Mesenchymal stem cell (in vitro differentiated cells and primary cell): Measurements from ENCODE around the gene FBXO31.

Experiments
- DNase-seq: peaks from one replicate; pipeline ENCODE4 v3.0.0-alpha.2; 2013
- H2AFZ ChIP-seq: one replicate; pipeline ENCODE4 v1.6.1; 2013; ENCODE audit warnings: low read depth, mild to moderate bottlenecking, control low read depth, inconsistent platforms, low read length, moderate library complexity
- H2AK5ac ChIP-seq: 2 replicates; pipeline ENCODE4 v1.6.1; 2013; ENCODE audit warnings: low read length, moderate library complexity, mild to moderate bottlenecking, inconsistent platforms; ENCODE audit not compliant: severe bottlenecking
- H2BK120ac ChIP-seq: one replicate; pipeline ENCODE4 v1.6.1; 2013; ENCODE audit warnings: low read depth, mild to moderate bottlenecking, inconsistent platforms, low read length, moderate library complexity
- H2BK12ac ChIP-seq, 2 experiments: one replicate each; pipeline ENCODE4 v1.6.1; 2013; ENCODE audit warnings: inconsistent platforms in 2 of 2, low read length in 2 of 2, mild to moderate bottlenecking in 2 of 2, moderate library complexity in 2 of 2, control low read depth in 1 of 2
- H2BK15ac ChIP-seq: one replicate; pipeline ENCODE4 v1.6.1; 2013; ENCODE audit warnings: mild to moderate bottlenecking, low read depth, inconsistent platforms; ENCODE audit not compliant: poor library complexity, severe bottlenecking
- H2BK5ac ChIP-seq: 2 replicates; pipeline ENCODE4 v1.6.1; 2013; ENCODE audit warnings: low read depth, mild to moderate bottlenecking, low read length, control low read depth, inconsistent platforms; ENCODE audit not compliant: poor library complexity, severe bottlenecking
- H3K14ac ChIP-seq, 2 experiments: one replicate each; pipeline ENCODE4 v1.6.1; 2013; ENCODE audit warnings: inconsistent platforms in 2 of 2, low read length in 2 of 2, control low read depth in 1 of 2, mild to moderate bottlenecking in 1 of 2, moderate library complexity in 1 of 2
- H3K18ac ChIP-seq, 2 experiments: one replicate each; pipeline ENCODE4 v1.6.1; 2013; ENCODE audit warnings: inconsistent platforms in 2 of 2, low read length in 2 of 2, control low read depth in 1 of 2, low read depth in 1 of 2, mild to moderate bottlenecking in 1 of 2
- H3K23ac ChIP-seq, 2 experiments: one replicate each; pipeline ENCODE4 v1.6.1; 2013; ENCODE audit warnings: inconsistent platforms in 2 of 2, low read length in 2 of 2, mild to moderate bottlenecking in 2 of 2, moderate library complexity in 2 of 2, control low read depth in 1 of 2
- H3K27ac ChIP-seq: 2 replicates; pipeline ENCODE4 v1.5.1; 2013; ENCODE audit warnings: mild to moderate bottlenecking, moderate library complexity, low read length, control low read depth, inconsistent platforms; ENCODE audit not compliant: poor library complexity, severe bottlenecking
- H3K27me3 ChIP-seq, 2 experiments: 2 replicates each; pipeline versions ENCODE4 v1.6.1 to v1.7.0; 2013; ENCODE audit warnings: low read length in 2 of 2, mild to moderate bottlenecking in 2 of 2, moderate library complexity in 2 of 2, control low read depth in 1 of 2, inconsistent platforms in 1 of 2; ENCODE audit not compliant: control insufficient read depth in 1 of 2, insufficient read depth in 1 of 2
- H3K36me3 ChIP-seq, 2 experiments: 2 replicates each; pipeline versions ENCODE4 v1.6.1 to v1.7.0; 2013; ENCODE audit warnings: low read length in 2 of 2, control low read depth in 1 of 2, inconsistent platforms in 1 of 2, low read depth in 1 of 2, mild to moderate bottlenecking in 1 of 2; ENCODE audit not compliant: insufficient read depth in 2 of 2, control insufficient read depth in 1 of 2
- H3K4ac ChIP-seq, 2 experiments: one replicate each; pipeline ENCODE4 v1.6.1; 2013; ENCODE audit warnings: inconsistent platforms in 2 of 2, low read length in 2 of 2, mild to moderate bottlenecking in 2 of 2, moderate library complexity in 2 of 2, control low read depth in 1 of 2, low read depth in 1 of 2
- H3K4me1 ChIP-seq: 2 replicates; pipeline ENCODE4 v1.6.1; 2013; ENCODE audit warnings: low read depth, low read length, control low read depth; ENCODE audit not compliant: control insufficient read depth, insufficient read depth
- H3K4me2 ChIP-seq: 2 replicates; pipeline ENCODE4 v1.6.1; 2013; ENCODE audit warnings: low read length, mild to moderate bottlenecking, inconsistent platforms; ENCODE audit not compliant: poor library complexity, severe bottlenecking
- H3K4me3 ChIP-seq, 2 experiments: 2 replicates each; pipeline versions ENCODE4 v1.5.1 to v1.7.0; 2013; ENCODE audit warnings: low read length in 2 of 2, mild to moderate bottlenecking in 2 of 2, control low read depth in 1 of 2, low read depth in 1 of 2; ENCODE audit not compliant: insufficient read depth in 1 of 2
- H3K79me1 ChIP-seq: replicated peaks from 2 replicates; pipeline ENCODE4 v1.6.1; 2013; ENCODE audit warnings: mild to moderate bottlenecking, control low read depth, low read length, inconsistent platforms; ENCODE audit not compliant: poor library complexity, severe bottlenecking
- H3K9ac ChIP-seq: 2 replicates; pipeline ENCODE4 v1.7.0; 2013; ENCODE audit warnings: mild to moderate bottlenecking, low read length, moderate library complexity
- H3K9me3 ChIP-seq: 2 replicates; pipeline ENCODE4 v1.7.0; 2013; ENCODE audit warnings: mild to moderate bottlenecking, low read length; ENCODE audit not compliant: control insufficient read depth
- H4K8ac ChIP-seq: one replicate; pipeline ENCODE4 v1.6.1; 2013; ENCODE audit warnings: inconsistent platforms, mild to moderate bottlenecking, low read length, moderate library complexity
- H4K91ac ChIP-seq: one replicate; pipeline ENCODE4 v1.6.1; 2013; ENCODE audit warnings: mild to moderate bottlenecking, low read length, inconsistent platforms
- WGBS: methylation state at CpG from one replicate; pipeline ENCODE4 v1.1.7; 2013; ENCODE audit warnings: mixed read lengths; 5-methylcytosine and 5-hydroxymethylcytosine counted together

The FBXO31 gene

DNA sequence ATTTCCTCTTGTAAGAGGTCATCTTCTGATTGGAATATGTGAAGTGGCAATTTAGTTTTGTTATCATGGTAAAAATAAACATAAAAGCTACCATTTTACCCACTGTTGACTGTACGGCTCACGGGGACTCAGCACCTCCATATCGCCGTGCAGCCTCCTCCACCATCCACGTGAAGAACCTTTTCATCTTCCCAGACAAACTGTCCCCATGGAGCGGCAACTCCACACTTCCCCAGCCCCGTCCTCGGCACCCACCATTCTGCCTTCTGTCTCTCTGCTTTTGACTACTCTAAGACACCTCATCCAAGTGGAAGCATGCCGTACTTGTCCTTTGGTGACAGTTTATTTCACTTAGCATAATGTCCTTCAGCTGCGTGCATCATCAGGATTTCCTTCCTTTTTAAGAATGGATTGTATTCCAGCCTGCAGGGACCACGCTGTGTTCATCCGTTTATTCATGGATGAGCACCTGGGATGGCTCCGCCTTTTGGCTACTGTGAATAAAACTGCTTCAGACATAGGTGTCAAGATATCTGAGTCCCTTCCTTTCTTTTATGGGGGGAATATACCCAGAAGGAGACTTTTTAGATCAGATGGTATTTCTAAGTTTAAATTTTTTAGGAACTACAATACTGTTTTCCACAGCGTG lies 14.3 kb downstream of the FBXO31 start:
- WGBS = 95% methylated on average over 13 of the region's 14 CpGs
- no peak overlapping the region for H2BK120ac ChIP-seq
- H2BK5ac ChIP-seq = no peak overlapping the region
- H3K18ac ChIP-seq = no peak overlapping the region
- no peak overlapping the region for H3K4ac ChIP-seq
- no peaks in the 10 kb centered on the region for H3K9me3 ChIP-seq
- H2BK12ac ChIP-seq = no peak overlapping the region
- no peak overlapping the region for H4K8ac ChIP-seq
- H3K79me1 ChIP-seq = peaks cover 64% of the 10 kb centered on the region
- no peak overlapping the region for H3K4me3 ChIP-seq
- no peak overlapping the region for H3K9ac ChIP-seq
- no peak overlapping the region for H3K27ac ChIP-seq
- H2BK15ac ChIP-seq = no peak overlapping the region
- H2AK5ac ChIP-seq = no peak overlapping the region
- DNase-seq = no peak
- no peak overlapping the region for H4K91ac ChIP-seq
- H3K36me3 ChIP-seq = peaks cover 25 to 30% of the 10 kb centered on the region in 2 experiments
- H3K27me3 ChIP-seq = no peaks in the 10 kb centered on the region
- peaks cover 11% of the 10 kb centered on the region for H3K4me1 ChIP-seq
- no peak overlapping the region for H3K23ac ChIP-seq
- no peak overlapping the region for H3K4me2 ChIP-seq
- no peak overlapping the region for H3K14ac ChIP-seq
- H2AFZ ChIP-seq = no peak overlapping the region

GRCh38 chr16:87368029-87368770 lies 15.4 kb downstream of the FBXO31 start:
- Histone ChIP-seq H3K27ac (no peak overlapping the region), H2BK5ac (no peak overlapping the region), H3K9me3 (no peaks in the 10 kb centered on the region), H3K4me2 (no peak overlapping the region), H3K18ac (no peak overlapping the region), H3K9ac (no peak overlapping the region), H2BK15ac (no peak overlapping the region), H2AFZ (no peak overlapping the region), H3K36me3 (peaks cover 27 to 33% of the 10 kb centered on the region in 2 experiments), H3K27me3 (no peaks in the 10 kb centered on the region), H3K4me1 (peaks cover 15% of the 10 kb centered on the region), H2BK12ac (no peak overlapping the region), H3K4me3 (no peak overlapping the region), H2BK120ac (no peak overlapping the region), H4K91ac (no peak overlapping the region), H4K8ac (no peak overlapping the region), H3K23ac (no peak overlapping the region), H3K79me1 (peaks cover 65% of the 10 kb centered on the region), H2AK5ac (no peak overlapping the region), H3K4ac (no peak overlapping the region), H3K14ac (no peak overlapping the region)
- no peak for DNase-seq
- WGBS = 100% methylated on average over 2 of the region's 5 CpGs

DNA sequence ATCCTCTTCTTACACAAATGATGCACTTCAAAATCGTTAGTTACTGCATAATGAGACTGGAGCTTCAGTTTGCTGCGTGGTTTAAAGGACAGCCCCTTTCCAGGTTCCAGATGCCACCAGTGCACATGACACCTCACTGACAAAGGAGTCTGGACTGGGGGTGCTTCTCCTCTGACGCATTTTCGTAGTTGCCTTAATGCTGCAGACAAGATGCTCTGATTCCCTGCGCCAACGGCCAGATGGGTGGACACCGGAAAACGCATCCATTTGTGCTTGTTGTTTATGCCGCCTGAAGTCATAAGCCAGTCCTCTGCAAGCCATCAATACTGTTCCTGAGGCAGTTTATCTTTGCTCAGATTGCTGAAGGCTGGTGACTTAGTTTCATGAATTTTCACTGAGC lies 16.0 kb downstream of the FBXO31 start:
- WGBS = 90% methylated on average over 9 of the region's 9 CpGs
- H4K8ac ChIP-seq = no peak overlapping the region

GRCh38 chr16:87366930-87367329 lies 16.6 kb downstream of the FBXO31 start:
- Histone ChIP-seq H4K8ac (no peak overlapping the region), H2AK5ac (no peak overlapping the region), H3K4me2 (no peak overlapping the region), H3K14ac (no peak overlapping the region), H3K4me3 (no peak overlapping the region), H4K91ac (no peak overlapping the region), H3K18ac (no peak overlapping the region), H2BK5ac (no peak overlapping the region), H3K27me3 (no peaks in the 10 kb centered on the region), H3K4ac (no peak overlapping the region), H3K4me1 (peaks cover 15% of the 10 kb centered on the region), H3K23ac (no peak overlapping the region), H3K9me3 (no peaks in the 10 kb centered on the region), H2BK120ac (no peak overlapping the region), H3K79me1 (peaks cover 64% of the 10 kb centered on the region), H2AFZ (no peak overlapping the region), H3K9ac (no peak overlapping the region), H3K36me3 (peaks cover 32 to 33% of the 10 kb centered on the region in 2 experiments), H3K27ac (no peak overlapping the region), H2BK12ac (no peak overlapping the region), H2BK15ac (no peak overlapping the region)
- DNase-seq = no peak
- no CpG with 5 or more reads among the region's 1 CpG for WGBS

More for the DNA sequence above, 16.0 kb downstream of the FBXO31 start:
- Histone ChIP-seq H3K27ac (no peak overlapping the region), H3K4me2 (no peak overlapping the region), H3K4me1 (peaks cover 15% of the 10 kb centered on the region), H3K4me3 (no peak overlapping the region), H2AK5ac (no peak overlapping the region), H2BK15ac (no peak overlapping the region), H2AFZ (no peak overlapping the region), H3K23ac (no peak overlapping the region), H2BK120ac (no peak overlapping the region), H2BK5ac (no peak overlapping the region), H3K18ac (no peak overlapping the region), H3K14ac (no peak overlapping the region), H4K91ac (no peak overlapping the region), H3K79me1 (peaks cover 67% of the 10 kb centered on the region), H3K4ac (no peak overlapping the region), H3K9me3 (no peaks in the 10 kb centered on the region), H3K27me3 (no peaks in the 10 kb centered on the region), H3K9ac (no peak overlapping the region), H2BK12ac (no peak overlapping the region), H3K36me3 (peaks cover 27 to 33% of the 10 kb centered on the region in 2 experiments)
- DNase-seq = no peak
